HEK293 (cell line): ENCODE measurements around the gene CEP112.

Experiments used
- PRDM1 ChIP-seq: fragments of 450-650 bp; formaldehyde crosslinking; IDR thresholded peaks from 2 replicates; pipeline ENCODE4; 2016; ENCODE audit warnings: missing biosample characterization, missing genetic modification characterization
- SALL2 ChIP-seq: fragments of 450-650 bp; formaldehyde crosslinking; IDR thresholded peaks from 2 replicates; pipeline ENCODE4 v1.5.0; 2017; ENCODE audit warnings: missing biosample characterization, mild to moderate bottlenecking, missing genetic modification characterization, borderline replicate concordance
- WT1 ChIP-seq: fragments of 450-650 bp; formaldehyde crosslinking; IDR thresholded peaks from 2 replicates; pipeline ENCODE4 v1.5.1; 2016; ENCODE audit warnings: missing biosample characterization, missing genetic modification characterization
- ZBTB21 ChIP-seq: fragments of 450-650 bp; formaldehyde crosslinking; IDR thresholded peaks from 2 replicates; pipeline ENCODE4 v1.5.1; 2017; ENCODE audit warnings: missing biosample characterization, missing genetic modification characterization
- ZNF155 ChIP-seq: fragments of 450-650 bp; formaldehyde crosslinking; IDR thresholded peaks from 2 replicates; pipeline ENCODE4 v1.5.1; 2016; ENCODE audit warnings: missing biosample characterization, missing genetic modification characterization
- ZNF248 ChIP-seq: fragments of 450-650 bp; formaldehyde crosslinking; IDR thresholded peaks from 2 replicates; pipeline ENCODE4 v1.5.1; 2017; ENCODE audit warnings: missing biosample characterization, missing genetic modification characterization
- ZNF596 ChIP-seq: fragments of 450-650 bp; IDR thresholded peaks from 2 replicates; pipeline ENCODE4 v1.5.0; 2018; ENCODE audit warnings: missing biosample characterization, mild to moderate bottlenecking, missing genetic modification characterization, moderate library complexity
- ZNF777 ChIP-seq: fragments of 450-650 bp; formaldehyde crosslinking; IDR thresholded peaks from 2 replicates; pipeline ENCODE4 v1.5.1; 2017; ENCODE audit warnings: missing biosample characterization, missing genetic modification characterization, borderline replicate concordance
- TF ChIP-seq, protein P1 (sequence below): fragments of 450-650 bp; formaldehyde crosslinking; IDR thresholded peaks from 2 replicates; pipeline ENCODE4 v1.5.1; 2016; ENCODE audit warnings: missing biosample characterization, missing genetic modification characterization
- TF ChIP-seq, protein P2 (sequence below): fragments of 450-650 bp; formaldehyde crosslinking; IDR thresholded peaks from 2 replicates; pipeline ENCODE4 v1.5.1; 2016; ENCODE audit warnings: missing biosample characterization, missing genetic modification characterization

DNA sequence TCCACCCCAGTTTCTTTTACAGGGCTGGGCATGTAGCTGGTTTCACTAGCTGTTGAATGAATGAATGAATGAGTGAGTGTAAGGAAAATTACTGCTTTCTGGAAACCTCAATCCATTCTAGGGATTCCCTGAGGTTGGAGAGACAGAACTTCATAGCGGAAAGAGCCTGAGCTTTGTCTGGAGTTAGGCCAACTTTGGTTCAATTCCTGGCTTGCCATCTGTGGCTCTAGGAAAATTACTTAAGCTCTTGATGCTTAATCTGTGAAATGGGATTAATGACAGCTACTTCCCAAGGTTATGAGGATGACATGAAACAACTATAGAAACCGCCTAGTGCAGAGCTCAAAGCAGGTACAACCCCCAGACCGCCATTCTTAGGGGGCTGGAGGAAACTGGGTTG, 554.1 kb downstream of the CEP112 start:
- TF ChIP-seq ZNF155 (tag by site-specific recombination) (no peak), ZNF248 (tag by site-specific recombination) (no peak), SALL2 (tag by site-specific recombination) (no peak), ZNF596 (no peak), ZBTB21 (no peak), WT1 (tag by site-specific recombination) (no peak), PRDM1 (tag by site-specific recombination) (no peak), ZNF777 (tag by site-specific recombination) (no peak)
- TF ChIP-seq, protein P1, sequence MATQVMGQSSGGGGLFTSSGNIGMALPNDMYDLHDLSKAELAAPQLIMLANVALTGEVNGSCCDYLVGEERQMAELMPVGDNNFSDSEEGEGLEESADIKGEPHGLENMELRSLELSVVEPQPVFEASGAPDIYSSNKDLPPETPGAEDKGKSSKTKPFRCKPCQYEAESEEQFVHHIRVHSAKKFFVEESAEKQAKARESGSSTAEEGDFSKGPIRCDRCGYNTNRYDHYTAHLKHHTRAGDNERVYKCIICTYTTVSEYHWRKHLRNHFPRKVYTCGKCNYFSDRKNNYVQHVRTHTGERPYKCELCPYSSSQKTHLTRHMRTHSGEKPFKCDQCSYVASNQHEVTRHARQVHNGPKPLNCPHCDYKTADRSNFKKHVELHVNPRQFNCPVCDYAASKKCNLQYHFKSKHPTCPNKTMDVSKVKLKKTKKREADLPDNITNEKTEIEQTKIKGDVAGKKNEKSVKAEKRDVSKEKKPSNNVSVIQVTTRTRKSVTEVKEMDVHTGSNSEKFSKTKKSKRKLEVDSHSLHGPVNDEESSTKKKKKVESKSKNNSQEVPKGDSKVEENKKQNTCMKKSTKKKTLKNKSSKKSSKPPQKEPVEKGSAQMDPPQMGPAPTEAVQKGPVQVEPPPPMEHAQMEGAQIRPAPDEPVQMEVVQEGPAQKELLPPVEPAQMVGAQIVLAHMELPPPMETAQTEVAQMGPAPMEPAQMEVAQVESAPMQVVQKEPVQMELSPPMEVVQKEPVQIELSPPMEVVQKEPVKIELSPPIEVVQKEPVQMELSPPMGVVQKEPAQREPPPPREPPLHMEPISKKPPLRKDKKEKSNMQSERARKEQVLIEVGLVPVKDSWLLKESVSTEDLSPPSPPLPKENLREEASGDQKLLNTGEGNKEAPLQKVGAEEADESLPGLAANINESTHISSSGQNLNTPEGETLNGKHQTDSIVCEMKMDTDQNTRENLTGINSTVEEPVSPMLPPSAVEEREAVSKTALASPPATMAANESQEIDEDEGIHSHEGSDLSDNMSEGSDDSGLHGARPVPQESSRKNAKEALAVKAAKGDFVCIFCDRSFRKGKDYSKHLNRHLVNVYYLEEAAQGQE (tag by site-specific recombination) = no peak
- TF ChIP-seq, protein P2, sequence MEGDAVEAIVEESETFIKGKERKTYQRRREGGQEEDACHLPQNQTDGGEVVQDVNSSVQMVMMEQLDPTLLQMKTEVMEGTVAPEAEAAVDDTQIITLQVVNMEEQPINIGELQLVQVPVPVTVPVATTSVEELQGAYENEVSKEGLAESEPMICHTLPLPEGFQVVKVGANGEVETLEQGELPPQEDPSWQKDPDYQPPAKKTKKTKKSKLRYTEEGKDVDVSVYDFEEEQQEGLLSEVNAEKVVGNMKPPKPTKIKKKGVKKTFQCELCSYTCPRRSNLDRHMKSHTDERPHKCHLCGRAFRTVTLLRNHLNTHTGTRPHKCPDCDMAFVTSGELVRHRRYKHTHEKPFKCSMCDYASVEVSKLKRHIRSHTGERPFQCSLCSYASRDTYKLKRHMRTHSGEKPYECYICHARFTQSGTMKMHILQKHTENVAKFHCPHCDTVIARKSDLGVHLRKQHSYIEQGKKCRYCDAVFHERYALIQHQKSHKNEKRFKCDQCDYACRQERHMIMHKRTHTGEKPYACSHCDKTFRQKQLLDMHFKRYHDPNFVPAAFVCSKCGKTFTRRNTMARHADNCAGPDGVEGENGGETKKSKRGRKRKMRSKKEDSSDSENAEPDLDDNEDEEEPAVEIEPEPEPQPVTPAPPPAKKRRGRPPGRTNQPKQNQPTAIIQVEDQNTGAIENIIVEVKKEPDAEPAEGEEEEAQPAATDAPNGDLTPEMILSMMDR = no peak
